KG1 (cell line): Measurements from ENCODE around the gene COPZ1.

Experiments
- DNase-seq: peaks from one replicate; lab custom pipeline; 2025; lab: John Stamatoyannopoulos, UW

COPZ1 gene

GRCh38 chr12:54377797-54378515 lies 53.0 kb downstream of the COPZ1 start:
- DNase-seq = no peak

DNA sequence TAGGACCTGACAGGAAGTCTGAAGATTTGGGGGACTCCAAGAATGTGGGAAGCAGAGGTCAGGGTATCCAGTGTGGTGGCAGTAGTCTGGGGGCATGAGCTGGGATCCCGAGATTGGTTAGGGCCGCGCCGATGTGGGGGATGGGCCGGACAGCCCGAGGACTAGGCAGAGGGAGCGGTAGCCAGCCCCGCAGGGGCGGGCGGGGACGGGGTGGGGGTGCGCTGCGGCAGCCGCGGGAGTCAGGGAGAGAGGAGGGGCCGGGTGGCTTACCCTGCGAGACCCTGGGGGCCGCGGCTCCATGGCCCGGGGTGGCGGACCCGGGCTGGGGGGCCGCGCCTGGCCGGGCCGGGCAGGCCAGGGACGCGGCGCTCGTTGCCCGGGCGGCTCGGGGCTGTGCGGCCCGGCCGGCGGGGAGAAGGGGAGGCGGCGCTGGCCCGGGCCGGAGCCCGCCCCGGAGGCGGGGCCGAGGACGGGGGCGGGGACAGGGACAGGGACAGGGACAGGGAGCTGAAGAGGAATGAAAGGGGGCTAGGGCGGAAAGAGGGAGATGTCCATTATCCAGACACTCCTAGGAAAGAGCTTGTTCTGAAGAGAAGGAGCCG lies 54.0 kb downstream of the COPZ1 start:
- DNase-seq = no peak

- no peak for DNase-seq
Measured at GRCh38 chr12:54379398-54380201, 54.7 kb downstream of the COPZ1 start.

GRCh38 chr12:54381136-54381535 lies 56.2 kb downstream of the COPZ1 start:
- DNase-seq = no peak

DNA sequence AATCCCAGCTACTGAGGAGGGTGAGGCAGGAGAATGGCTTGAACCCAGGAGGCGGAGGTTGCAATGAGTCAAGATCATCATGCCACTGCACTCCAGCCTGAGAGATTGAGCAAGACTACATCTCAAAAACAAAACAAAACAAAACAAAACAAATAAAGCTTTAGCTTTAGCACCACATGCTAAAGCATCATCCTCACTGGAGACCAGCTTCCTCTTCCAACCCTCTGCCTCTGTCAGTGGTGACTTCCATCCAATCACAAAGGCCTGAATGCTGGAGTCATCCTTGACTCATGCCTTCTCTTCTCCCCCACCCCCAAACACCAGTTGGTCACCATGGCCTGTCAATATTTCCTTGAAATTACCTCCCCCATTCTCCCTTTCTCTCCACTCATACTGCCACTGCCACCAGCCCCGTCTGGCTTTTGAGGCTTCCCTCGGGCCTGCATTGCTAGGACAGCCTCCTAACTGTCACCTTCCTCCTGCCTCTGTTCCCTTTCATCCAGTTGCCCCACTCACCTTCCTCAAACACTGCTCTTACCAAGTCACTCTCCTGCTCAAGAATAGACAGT lies 58.2 kb downstream of the COPZ1 start:
- DNase-seq = no peak

DNA sequence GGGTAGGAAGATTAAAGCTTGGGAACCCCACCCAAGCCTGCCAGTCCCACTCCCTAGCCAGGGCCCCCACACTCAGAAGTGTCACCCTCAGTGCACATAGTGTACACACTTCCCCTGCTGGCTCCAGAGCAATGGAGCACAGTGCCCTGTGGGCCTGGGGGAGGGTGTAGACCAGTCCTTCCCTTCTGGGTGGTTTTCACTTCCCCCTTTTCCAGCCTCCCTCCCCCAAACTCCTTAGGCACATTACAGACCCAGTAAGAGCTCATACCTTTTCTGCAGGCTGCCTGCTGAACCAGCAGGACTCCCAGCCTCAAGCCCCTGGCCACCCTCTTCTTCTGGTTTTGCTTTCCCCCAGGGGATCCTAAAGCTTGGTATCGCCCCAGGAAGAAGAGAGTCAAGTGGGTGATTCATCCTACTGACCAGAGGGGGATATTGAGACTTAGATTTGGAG lies 59.7 kb downstream of the COPZ1 start, which contains the start of gene ZNF385A:
ZNF385A (minus strand) TSS at position 143 of the 451 bp plus-strand sequence. CDS start 219 bp downstream, outside the sequence.
- DNase-seq = no peak

DNA sequence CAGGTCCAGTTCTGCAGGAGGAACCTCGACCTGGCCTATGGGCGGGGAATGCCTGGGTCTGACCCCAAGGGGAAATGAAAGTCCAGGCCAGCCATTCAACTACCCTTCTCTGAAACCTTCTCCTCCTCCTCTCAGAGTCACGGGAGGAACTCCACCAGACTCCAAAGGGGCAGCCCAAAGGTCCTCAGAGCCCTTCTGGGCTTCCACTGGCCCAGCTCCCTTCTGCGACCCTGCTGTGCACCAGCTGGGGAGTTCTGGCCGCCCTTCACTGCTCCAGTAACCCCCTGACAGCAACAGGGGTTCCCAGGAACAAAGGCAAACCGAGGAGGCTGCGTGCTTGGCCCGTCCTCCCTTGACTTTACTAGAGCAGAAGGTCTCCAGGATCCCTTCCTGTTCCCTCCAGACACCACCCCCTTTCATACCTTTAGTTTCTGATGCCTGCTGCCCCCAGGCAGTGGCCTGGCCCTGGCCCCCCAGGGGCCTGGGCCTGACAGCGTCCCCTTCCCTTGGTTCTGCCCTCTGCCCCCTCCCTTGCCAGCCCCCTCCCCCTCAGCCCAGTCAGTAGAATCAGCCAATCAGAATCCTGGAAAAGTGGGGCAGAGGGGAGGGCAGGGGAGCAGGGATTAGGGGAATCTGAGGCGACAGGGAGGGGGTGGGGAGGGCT lies 60.5 kb downstream of the COPZ1 start:
- no peak for DNase-seq

GRCh38 chr12:54386403-54387113 lies 61.6 kb downstream of the COPZ1 start:
- no peak for DNase-seq

DNA sequence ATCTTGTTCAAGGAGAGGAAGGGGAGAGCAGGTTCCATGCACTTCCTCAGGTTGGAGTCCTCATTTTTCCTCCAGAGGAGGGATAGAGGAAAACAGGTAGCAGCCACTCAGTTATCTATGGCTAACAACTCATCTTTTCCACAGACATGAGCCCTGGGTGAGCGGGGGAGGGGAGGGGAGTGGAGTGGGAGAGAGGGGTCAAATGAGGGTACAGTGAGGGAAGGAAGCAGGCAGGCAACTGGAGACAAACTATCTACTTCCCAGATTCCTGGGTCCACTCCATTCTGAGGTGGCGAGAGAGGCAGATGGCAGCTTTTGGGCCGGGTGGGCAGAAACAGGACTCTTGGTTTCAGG lies 62.2 kb downstream of the COPZ1 start:
- DNase-seq = no peak

DNA sequence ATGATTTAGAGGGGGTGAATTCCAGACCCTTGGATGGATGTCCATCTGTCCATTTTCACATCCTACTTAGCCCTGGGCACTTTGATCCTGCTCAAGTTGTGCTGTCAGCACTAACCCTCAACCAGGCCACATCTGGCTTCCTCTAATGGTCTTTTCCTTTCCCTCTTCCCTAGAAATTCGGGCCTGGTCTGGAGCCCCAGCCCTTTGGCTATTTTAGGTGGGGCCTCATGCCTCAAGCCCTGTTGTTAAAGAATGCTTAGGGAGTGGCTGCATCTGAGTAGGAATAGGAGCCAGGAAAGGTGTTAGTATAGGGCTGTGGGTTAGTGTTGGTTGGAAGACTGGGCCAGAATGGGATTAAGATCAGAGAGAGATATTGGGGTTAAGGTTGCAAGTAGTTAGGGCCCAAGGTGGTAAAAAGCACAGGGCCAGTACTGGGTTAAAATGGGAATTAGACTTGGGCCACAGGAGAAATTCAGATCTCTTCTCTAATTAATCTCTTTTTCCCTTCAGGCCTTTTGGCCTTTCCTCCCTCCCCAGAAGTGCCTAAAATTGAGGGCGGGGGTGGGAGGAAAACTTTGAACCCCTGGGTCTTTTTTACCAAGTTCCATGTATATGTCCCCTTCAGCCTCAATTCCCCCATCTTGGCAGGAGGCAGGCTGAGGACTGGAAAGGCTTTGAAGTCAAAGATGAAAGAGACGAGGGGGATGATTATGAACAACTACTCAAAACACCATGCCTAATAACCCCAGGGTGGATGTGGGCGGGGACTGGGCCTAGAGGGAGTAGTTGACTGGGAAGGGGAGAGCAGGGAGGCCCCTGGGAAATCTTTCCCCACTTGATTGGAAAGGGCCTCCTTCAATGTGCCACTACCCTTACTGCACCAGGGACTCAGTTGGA lies 63.6 kb downstream of the COPZ1 start:
- no peak for DNase-seq

DNA sequence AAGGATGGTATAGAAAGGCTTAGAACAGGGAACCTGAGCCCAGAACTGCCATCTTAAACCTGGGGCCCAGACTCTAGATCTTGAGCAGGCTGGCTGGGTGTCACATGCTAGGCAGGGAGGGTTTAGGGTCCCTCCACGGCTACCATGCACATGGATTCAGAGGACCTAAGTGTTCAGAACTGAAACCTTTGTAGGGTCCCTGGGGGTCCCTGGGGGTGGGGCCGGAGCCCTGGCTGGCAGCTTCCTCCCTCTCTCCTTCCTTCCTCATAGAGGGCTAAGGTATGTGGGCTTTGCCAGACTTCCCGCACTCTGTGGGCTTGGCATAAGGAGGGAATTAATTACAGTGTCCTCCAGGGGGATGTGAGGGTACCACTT lies 64.2 kb downstream of the COPZ1 start:
- DNase-seq = no peak

GRCh38 chr12:54389607-54390175 lies 64.8 kb downstream of the COPZ1 start:
- DNase-seq = no peak

GRCh38 chr12:54390176-54390667 lies 65.3 kb downstream of the COPZ1 start:
- no peak for DNase-seq

- DNase-seq = no peak
Measured at GRCh38 chr12:54390668-54391551, 66.0 kb downstream of the COPZ1 start.

- DNase-seq = no peak
Measured at GRCh38 chr12:54392485-54393206, 67.7 kb downstream of the COPZ1 start.

- DNase-seq = no peak
Measured at GRCh38 chr12:54393207-54393609, 68.3 kb downstream of the COPZ1 start.

GRCh38 chr12:54393743-54394142 lies 68.8 kb downstream of the COPZ1 start:
- no peak for DNase-seq

GRCh38 chr12:54394281-54394719 lies 69.4 kb downstream of the COPZ1 start:
- DNase-seq = no peak
